Lung (tissue), 12 donors: ENCODE results near the gene C11orf21. TPM values are rescaled to one million over a fixed set of nuclear protein-coding genes. Genes with fewer than 3 reads are reported as not detected.
A peak's percentile ranks its signal among the peaks of the same experiment; 100 is the strongest.

Source experiments
- ATAC-seq: fragments of 200-7000 bp; cut with Tn5 transposase; one replicate; pipeline ENCODE4 v1.9.1; 2020; ENCODE audit warnings: moderate number of reproducible peaks; ENCODE audit not compliant: insufficient read depth, low FRiP score
- DNase-seq, 3 donors: peaks; one replicate each; pipeline ENCODE4 v3.0.0-alpha.2; 2013 to 2017
- H3K27ac ChIP-seq, 2 donors: one replicate each; pipeline ENCODE4 v1.5.1; 2013; ENCODE audit warnings: mild to moderate bottlenecking in 2 of 2, moderate library complexity in 2 of 2, control low read depth in 1 of 2, inconsistent platforms in 1 of 2, low read depth in 1 of 2, low read length in 1 of 2
- H3K27me3 ChIP-seq, 3 donors: one replicate each; pipeline ENCODE4 v1.5.1; 2013; ENCODE audit warnings: low read length in 2 of 3; ENCODE audit not compliant: control insufficient read depth in 3 of 3, insufficient read depth in 3 of 3
- H3K36me3 ChIP-seq, 4 donors: one replicate each; pipeline ENCODE4 v1.5.1; 2013; ENCODE audit warnings: low read length in 4 of 4, mild to moderate bottlenecking in 1 of 4, moderate library complexity in 1 of 4; ENCODE audit not compliant: control insufficient read depth in 4 of 4, insufficient read depth in 4 of 4
- H3K4me1 ChIP-seq, 5 donors: one replicate each; pipeline ENCODE4 v1.5.1; 2013; ENCODE audit warnings: low read length in 5 of 5, mild to moderate bottlenecking in 2 of 5, moderate library complexity in 1 of 5; ENCODE audit not compliant: control insufficient read depth in 5 of 5, insufficient read depth in 5 of 5
- H3K4me3 ChIP-seq: one replicate; pipeline ENCODE4 v1.5.1; 2013; ENCODE audit warnings: mild to moderate bottlenecking, control low read depth, moderate library complexity
- H3K9ac ChIP-seq, 2 donors: one replicate each; pipeline ENCODE4 v1.5.1; 2013; ENCODE audit warnings: low read length in 2 of 2, control low read depth in 1 of 2; ENCODE audit not compliant: insufficient read depth in 1 of 2
- H3K9me3 ChIP-seq, 4 donors: one replicate each; pipeline ENCODE4 v1.5.1; 2013; ENCODE audit warnings: low read length in 3 of 4, mild to moderate bottlenecking in 1 of 4, moderate library complexity in 1 of 4; ENCODE audit not compliant: control insufficient read depth in 4 of 4, insufficient read depth in 3 of 4
- whole genome bisulfite sequencing, 2 donors: extraction: QIAGEN DNeasy Blood & Tissue Kit; methylation state at CpG; one replicate each; pipeline ENCODE4 v1.1.7; 2013; 5-methylcytosine and 5-hydroxymethylcytosine counted together
- polyA plus RNA-seq, 2 donors: library from polyadenylated mRNA; stranded (reverse); fragments of 200-250 nt; gene quantifications; one replicate each; pipeline ENCODE4 v1.2.1, GENCODE V29; 2013
- total RNA-seq, 2 donors: library from RNA; depleted of rRNA in 1 of 2; stranded (reverse); fragments of >200 nt in 1 of 2; gene quantifications; one replicate each; pipeline ENCODE4 v1.2.1, GENCODE V29; 2014 to 2021
- TF ChIP-seq, protein P1 (sequence below): IDR thresholded peaks from 2 replicates; pipeline ENCODE4 v1.5.1; 2012; ENCODE audit warnings: mild to moderate bottlenecking; ENCODE audit errors: control extremely low read depth, extremely low read depth
- donor health status: control.
- donor health status: control.
- donor health status: Bipolar disorder and iron deficiency.
- donor health status: healthy.
- donor health status: DM: yes; HTN: yes; CAD: no.

C11orf21 gene
- total and polyA plus RNA-seq, 4 donors, result 3.4 to 6.0 (median 4.8) TPM

- peaks cover 11 to 56% (median 28%) of the 10 kb centered on the region in 5 donors for H3K4me1 ChIP-seq
- no peak overlapping the region for H3K4me3 ChIP-seq
- no peaks in the 10 kb centered on the region for H3K9me3 ChIP-seq
- 33 to 35% methylated on average over 18 of the region's 18 CpGs for WGBS, 2 donors
- ATAC-seq (no peak), DNase-seq (peak in 1 of 3 donors; percentile 14)
- H3K27me3 ChIP-seq, result no peaks in the 10 kb centered on the region
- TF ChIP-seq, protein P1, sequence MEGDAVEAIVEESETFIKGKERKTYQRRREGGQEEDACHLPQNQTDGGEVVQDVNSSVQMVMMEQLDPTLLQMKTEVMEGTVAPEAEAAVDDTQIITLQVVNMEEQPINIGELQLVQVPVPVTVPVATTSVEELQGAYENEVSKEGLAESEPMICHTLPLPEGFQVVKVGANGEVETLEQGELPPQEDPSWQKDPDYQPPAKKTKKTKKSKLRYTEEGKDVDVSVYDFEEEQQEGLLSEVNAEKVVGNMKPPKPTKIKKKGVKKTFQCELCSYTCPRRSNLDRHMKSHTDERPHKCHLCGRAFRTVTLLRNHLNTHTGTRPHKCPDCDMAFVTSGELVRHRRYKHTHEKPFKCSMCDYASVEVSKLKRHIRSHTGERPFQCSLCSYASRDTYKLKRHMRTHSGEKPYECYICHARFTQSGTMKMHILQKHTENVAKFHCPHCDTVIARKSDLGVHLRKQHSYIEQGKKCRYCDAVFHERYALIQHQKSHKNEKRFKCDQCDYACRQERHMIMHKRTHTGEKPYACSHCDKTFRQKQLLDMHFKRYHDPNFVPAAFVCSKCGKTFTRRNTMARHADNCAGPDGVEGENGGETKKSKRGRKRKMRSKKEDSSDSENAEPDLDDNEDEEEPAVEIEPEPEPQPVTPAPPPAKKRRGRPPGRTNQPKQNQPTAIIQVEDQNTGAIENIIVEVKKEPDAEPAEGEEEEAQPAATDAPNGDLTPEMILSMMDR, result no peak
- no peaks in the 10 kb centered on the region for H3K36me3 ChIP-seq
- peak overlapping the region; percentile 49 to 91 for H3K27ac ChIP-seq
- peak overlapping the region in 1 of 2 donors; percentile 38 for H3K9ac ChIP-seq
These were observed 1.3 kb upstream of the C11orf21 start for GRCh38 chr11:2302896-2303626.

- WGBS, 2 donors, result 30 to 57% methylated on average over 14 to 16 of the region's 16 CpGs
- peak overlapping the region; percentile 49 to 68 for H3K27ac ChIP-seq
- no peak for ATAC-seq
- TF ChIP-seq, protein P1, result no peak
- no peak overlapping the region for H3K4me3 ChIP-seq
- no peaks in the 10 kb centered on the region for H3K9me3 ChIP-seq
- H3K27me3 ChIP-seq, result no peaks in the 10 kb centered on the region
- H3K36me3 ChIP-seq, result no peaks in the 10 kb centered on the region
- H3K4me1 ChIP-seq, result peaks cover 11 to 50% (median 28%) of the 10 kb centered on the region in 5 donors
- H3K9ac ChIP-seq, result peak overlapping the region in 1 of 2 donors; percentile 38
- DNase-seq, result peak in 1 of 3 donors; percentile 24
These were observed 683 bp upstream of the C11orf21 start for GRCh38 chr11:2302306-2302895.

GRCh38 chr11:2300936-2301630, 635 bp downstream of the C11orf21 start:
- peak overlapping the region; percentile 37 to 68 for H3K27ac ChIP-seq
- no peak for ATAC-seq
- no peak overlapping the region for H3K4me3 ChIP-seq
- no peak overlapping the region for H3K9ac ChIP-seq
- no peaks in the 10 kb centered on the region for H3K9me3 ChIP-seq
- TF ChIP-seq, protein P1, result no peak
- no peaks in the 10 kb centered on the region for H3K36me3 ChIP-seq
- 36 to 52% methylated on average over 24 of the region's 24 CpGs for WGBS, 2 donors
- H3K27me3 ChIP-seq, result no peaks in the 10 kb centered on the region
- DNase-seq, result peak in 1 of 3 donors; percentile 39
- H3K4me1 ChIP-seq, result peaks cover 7 to 40% (median 23%) of the 10 kb centered on the region in 5 donors
